GM21526 (cell line): ENCODE results near the gene TOX2.

Experiments used
- ATAC-seq: cut with Tn5 transposase; IDR thresholded peaks from one replicate; pipeline ENCODE4 v1.9.1; 2021; ENCODE audit warnings: moderate library complexity; ENCODE audit not compliant: unreplicated experiment, low FRiP score

Gene TOX2

DNA sequence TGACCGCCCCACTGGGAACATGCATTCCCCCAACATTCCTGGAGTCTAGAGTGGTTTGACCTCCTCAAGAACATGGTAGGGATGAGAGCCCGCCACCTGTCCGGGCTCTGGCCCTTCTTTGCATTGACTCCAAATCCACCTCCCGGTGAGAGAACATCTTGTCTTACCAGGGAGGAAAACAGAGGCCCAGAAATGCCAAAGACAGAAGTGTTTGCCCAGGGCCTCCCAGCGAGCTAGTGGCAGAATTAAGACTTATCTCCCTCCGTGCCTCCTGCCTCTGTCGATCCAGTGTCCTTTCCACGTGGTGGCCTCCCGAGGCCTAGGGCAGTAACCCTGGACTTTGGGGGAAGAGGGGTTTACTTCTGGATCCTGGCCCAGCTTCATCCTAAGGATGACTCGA is 137.5 kb downstream of the TOX2 start:
- no peak for ATAC-seq

DNA sequence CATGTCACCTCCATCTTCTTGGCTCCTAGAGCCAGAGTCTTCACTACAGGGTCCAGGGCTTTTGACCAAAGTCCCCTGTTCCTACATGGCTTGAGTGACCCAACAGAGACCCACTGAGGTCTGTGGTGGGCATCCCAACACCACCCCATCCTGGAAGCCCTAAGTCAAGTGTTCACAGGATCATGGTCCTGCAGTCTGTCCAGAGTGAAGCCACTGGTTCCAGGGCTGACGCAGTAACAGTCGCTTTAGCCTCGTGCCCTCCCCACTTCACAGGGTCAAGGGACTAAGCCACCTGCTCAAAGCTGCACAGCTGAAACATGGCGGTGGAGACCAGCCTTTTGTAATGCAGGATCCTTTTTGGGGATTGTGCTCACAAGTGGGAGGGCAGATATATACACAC is 138.4 kb downstream of the TOX2 start:
- no peak for ATAC-seq

DNA sequence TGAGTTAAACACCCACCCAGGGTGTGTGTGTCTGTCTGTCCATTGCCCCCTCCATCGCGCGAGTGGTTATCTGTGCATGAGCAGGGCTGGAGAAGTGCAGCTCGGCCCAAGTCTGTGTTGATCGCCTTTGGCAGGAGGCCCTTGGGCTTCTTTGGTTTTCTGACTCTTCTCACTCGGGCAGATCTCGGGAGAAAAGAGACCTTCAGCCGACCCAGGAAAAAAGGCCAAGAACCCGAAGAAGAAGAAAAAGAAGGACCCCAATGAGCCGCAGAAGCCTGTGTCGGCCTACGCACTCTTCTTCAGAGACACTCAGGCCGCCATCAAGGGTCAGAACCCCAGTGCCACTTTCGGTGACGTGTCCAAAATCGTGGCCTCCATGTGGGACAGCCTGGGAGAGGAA is 139.5 kb downstream of the TOX2 start:
- no peak for ATAC-seq

DNA sequence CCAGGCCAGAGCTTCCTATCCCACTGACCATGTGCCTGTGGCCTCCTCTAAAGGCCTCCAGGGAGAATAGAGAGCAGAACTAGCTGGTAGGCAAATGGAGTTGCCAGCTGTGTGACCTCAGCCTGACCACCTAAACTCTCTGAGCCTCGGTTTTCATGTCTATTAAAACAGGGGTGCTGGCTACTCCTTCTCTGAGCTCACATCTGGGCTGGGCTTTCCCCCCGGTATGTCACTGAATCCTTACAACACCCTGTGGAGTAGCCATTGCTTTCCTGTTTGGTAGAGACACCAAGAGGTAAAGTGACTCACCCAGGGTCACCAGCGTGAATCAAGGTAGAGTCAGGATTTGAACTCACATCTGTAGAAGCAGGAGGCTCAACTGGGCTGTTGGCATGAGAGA is 140.2 kb downstream of the TOX2 start:
- ATAC-seq, result no peak

DNA sequence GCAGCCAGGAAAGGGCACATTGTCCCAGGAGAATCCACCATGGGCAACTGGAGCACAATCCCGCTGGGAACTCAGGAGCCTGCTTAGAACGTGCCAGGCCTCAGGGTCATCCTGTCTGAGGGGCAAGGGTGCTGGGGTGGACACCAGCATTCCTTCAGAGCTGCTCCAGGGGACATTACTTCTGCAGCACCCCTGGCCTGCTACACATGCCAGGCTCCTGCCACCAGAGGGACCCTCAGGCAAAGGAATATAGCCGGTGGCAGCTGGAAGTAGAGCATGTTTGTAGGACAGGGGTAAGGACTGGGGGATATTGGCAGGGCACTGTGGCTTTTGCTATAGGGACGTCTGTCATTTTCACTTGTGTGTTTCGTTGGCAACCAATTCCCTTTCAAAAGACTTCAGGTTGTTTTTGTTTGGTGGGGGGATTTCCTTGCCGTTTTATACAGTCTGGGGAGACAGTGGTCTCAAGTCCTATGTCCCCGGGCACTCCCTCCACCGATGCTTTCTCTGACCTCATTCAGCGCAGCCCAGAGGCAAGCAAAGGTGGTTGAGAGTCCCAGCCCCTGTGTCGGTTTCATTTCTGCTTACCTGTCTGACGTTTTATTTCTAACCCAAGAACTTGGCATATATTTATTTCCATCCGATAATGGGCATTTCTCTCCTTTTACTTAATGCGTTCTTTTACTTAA is 141.5 kb downstream of the TOX2 start:
- ATAC-seq, result no peak

DNA sequence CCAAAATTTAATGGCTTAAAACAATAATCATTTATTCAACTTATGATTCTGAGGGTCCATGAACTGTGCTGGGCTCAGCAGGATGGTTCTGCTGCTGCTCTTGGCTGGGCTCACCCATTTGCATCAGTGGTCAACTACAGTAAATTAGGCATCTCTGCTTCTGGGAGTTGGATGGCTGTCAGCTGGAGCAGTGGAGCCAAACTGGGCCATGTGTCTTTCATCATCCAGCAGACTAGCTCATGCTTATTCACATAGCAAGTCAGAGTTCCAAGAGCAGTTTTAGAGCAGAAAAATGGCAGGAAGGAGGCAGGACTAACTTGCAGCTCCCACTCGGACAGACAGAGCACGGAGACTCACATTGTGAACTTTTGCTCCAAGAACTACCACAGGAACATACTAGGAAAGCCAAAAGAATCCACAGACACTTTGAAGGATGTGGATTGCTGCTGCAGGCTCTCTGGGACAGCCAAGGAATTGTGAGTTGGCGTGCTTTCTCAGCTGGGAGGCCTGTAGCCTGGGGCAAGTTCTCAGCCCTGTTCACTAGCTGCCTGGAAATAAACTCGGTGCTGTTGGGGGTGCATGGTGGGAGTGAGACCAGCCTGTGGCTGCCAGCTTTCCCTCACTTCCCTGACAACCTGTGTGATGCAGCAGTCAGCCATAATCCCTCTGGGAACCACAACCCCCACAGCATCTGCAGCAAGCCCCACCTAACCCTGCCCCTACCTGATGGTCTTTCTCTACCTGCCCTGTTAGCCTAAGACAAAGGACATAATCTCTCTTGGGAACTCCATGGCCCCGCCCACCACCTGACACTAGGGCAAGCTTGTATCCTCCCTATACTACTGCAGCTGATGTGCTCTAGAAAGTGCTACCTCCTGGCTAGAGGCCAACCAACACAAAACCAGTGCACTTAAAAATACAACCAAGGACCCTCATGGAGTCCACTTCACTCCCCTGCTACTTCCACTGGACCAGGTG is 143.3 kb downstream of the TOX2 start:
- no peak for ATAC-seq

DNA sequence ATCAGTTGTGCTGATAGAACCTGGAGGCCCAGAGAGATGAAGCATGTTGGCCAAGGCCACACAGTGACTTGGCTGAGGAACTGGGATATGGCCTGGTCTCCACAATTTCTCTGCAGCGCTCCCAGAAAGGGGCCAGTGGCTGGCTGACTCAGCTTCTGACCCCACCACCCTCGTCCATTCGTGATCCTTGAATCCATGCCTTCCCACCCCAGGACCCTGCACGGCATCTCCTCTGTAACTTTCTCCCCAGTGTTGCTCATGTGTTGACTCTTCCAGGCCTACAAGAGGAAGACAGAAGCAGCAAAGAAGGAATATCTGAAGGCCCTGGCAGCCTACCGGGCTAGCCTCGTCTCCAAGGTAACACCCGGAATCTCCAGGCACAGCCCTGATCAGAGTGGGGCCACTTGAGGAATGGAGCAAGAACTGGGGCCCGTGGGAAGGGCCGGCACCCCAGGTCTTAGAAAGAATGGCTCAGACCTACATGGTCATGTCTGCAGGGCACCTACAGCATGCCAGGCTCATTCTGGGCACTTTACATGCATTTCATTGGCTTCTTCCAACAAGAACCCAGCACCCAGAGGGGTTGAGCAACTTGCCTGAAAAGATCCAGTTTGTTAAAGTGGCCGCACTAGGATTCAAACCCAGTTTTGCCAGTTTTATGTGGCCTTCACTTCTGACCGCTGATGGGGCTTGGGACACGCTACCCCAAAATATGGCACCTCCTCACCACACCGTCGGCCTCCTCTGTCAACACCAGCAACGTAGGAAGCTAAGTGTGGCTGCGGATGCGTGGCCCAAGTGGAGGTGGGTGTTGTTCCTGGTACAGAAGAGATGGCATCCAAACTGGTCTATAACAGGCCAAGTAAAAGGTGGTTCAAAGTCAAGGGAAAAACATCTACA is 150.1 kb downstream of the TOX2 start:
- no peak for ATAC-seq

DNA sequence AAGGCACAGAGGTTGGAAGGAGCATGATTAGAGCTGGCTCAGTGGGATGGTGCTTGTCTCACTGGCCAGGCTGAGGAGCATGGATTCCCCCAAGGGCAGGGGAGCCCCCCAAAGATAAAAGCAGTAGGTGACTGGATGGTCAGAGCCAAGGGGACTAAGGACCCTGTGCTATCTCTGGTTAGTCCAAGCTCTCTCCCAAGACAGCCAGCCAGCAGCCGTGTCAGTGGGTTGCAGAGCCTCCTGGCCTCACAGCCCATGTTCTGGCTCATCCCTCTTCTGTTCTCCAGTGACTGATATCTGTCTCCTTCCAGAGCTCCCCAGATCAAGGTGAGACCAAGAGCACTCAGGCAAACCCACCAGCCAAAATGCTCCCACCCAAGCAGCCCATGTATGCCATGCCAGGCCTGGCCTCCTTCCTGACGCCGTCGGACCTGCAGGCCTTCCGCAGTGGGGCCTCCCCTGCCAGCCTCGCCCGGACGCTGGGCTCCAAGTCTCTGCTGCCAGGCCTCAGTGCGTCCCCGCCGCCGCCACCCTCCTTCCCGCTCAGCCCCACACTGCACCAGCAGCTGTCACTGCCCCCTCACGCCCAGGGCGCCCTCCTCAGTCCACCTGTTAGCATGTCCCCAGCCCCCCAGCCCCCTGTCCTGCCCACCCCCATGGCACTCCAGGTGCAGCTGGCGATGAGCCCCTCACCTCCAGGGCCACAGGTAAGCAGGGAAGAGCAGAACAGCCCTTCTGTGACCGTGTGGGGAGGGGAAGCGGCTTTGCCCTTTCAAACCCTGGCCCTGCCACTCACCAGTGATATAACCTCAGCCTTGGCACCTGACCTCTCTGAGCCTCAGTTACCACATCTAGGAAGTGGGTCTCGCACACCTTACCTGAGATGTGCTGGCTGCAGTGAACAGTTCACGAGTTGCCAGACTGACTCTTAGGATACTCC is 151.0 kb downstream of the TOX2 start:
- ATAC-seq, result no peak

DNA sequence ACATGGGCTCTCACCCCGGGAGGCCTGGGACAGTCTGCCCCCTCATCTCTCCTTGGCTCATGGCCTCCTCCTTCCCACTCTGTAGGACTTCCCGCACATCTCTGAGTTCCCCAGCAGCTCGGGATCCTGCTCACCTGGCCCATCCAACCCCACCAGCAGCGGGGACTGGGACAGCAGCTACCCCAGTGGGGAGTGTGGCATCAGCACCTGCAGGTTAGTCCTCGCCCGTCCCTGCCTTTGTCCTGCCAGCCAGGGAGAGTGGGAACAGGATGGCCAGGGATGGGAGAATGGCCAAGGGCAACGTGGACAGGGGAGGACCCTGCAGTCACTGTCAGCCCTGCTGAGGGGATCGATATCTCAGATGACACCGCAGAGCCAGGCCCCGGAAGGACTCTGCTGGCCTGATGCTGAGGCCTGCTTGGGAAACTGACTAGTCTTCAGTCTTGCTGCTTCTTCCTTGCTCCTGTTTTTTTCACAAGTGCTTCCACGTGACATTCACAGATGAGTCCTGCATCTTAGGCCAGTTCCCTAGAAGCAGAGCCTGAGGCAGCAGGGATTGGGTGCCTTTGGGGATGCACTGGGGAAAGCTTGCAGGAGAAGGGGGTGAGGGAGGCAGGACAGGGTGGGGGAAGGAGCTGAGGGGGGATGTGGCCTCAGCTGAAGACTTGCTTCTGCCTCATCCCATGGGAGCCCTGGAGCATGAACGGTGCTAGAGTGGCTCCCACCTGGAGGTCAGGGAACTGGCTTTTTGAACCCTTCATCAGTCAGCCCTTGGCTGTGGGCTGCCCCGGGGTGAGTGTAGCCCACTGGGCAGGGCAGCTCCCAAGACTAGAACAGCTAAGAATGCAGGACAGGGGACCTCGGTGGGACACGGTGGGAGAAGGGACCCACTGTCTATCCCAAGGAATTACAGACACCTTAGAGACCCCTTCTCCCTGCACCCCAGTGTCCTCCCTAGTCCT is 152.3 kb downstream of the TOX2 start:
- ATAC-seq, result no peak

DNA sequence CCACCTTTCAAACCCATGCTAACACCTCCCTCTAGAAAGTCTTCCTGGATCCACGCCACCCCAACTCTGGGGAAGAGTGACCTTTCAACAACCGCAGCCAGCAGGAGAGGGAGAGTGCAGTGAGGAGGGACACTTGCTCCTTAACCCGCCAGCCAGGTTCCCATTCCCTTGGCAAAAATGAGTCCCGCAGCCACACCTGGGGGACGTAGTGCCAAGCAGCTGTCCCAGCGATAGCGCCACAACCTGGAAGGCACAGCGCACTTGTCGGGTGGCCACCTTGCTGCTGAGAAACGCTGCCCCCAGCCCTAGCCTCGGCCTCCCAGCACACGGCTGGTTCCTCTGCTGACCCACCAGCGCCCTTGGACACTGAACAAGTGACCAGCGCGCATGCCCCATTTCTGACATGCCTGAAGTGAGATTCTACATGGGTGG is 153.0 kb downstream of the TOX2 start:
- no peak for ATAC-seq

DNA sequence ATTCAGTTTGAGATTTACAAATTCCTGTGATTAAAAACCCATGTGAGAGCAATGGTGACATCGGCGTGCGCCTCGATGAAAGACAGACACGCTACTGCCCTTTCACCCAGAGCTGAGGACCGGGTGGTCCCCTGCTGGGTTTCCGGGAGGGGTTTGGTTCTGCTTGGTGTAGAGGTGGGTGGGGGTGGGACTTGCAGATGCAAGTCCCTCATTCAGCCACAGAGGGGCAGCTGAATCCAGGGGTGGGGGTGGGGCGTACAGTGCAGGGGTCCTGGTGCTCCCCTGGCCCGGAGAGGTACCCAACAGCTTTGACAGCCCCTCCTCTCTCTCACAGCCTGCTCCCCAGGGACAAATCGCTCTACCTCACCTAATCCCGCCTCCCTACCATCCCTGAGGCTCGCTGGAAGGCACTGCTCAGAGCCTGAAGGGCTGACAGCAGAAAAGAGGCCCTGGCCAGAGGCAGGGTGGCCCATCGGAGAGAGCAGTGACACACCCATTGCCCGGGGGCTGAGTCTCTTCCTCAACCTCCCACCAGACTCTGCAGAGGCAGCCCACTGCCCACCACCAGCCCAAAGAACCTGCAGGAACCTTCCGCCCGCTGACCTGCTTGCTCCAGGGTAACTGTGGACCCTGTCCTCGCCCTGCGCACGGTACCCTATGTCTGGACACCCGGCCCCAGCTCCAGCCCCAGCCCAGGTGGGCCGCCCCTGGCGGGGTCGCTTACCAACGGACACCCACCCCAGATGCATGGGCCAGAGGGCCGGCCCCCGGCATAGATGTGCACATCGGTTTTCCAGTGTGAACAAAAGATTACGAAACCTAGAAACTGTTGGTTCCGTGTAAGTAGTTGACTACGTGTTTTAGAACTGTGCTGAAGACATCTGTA is 153.9 kb downstream of the TOX2 start:
- ATAC-seq, result no peak

DNA sequence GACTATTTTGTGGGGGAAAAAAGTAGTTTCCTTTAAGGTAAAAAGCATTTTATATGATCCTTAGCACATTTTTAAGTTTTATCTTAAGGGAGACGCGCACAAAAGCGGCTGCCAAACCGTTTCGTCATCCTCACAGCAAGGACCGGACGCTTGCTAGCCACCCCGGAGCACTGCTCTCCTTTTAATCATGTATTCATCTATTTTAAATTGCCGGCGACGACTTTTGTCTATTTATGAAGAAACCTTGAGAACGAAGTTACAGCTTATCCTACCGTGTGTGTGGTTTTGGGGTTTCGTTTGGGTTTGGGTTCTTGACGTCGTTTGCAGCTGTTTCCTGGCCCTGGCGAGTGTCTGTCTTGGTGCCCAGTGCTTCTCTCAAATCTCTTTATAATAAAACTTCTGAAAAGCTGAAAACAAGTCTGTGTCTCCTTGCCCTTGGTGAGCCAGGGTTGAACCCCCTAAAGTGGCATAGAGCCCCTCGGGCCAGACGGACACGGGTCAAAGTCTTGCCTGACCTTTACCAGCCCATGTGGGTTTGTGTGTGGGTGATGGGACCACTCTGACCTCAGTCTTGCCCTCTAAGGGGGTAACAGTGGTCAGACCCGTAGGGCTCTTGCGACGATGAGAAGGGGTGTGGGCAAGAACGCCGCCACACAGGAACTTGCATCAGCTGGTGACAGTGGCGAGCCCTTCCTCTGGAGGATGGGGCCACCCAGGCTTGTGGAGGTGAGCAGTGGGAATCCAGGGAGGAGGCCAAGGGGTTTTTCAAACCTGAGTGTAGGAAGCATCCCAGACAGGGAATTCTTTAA is 154.8 kb downstream of the TOX2 start:
- no peak for ATAC-seq

DNA sequence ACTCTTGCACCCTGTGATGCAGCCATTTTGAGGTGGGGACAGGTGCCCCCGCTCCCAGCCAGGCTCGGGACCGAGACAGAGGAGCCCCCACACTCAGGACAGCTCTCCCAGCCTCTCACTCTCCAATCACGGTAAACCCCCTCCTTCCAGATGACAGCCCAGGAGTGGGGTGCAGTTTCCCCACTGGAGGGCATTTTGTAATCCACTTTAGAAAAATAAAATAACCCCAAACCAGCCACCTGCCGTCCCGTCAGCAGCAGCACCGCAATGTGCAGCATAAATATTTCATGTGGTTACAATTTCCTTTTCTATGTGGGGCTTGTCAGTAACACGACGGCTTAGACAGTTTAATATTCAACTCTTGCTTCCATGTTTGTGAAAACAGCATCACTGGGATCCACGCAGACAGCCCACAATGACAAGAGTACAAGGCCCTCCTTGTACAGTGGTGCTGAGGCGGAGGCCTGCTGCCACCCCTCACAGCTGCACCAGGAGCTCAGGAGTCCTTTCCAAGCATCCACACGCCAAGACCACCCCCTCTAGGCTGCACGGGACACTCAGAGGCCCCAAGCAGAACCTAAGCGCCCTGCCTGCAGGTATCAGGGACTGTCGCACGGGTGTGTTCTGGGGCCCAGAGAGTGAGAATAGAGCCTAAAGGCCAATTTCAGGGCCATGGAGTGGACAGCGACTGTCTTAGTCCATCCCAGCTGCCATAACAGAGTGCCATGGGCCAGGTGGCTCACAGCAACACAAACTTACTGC is 155.7 kb downstream of the TOX2 start:
- ATAC-seq, result no peak

DNA sequence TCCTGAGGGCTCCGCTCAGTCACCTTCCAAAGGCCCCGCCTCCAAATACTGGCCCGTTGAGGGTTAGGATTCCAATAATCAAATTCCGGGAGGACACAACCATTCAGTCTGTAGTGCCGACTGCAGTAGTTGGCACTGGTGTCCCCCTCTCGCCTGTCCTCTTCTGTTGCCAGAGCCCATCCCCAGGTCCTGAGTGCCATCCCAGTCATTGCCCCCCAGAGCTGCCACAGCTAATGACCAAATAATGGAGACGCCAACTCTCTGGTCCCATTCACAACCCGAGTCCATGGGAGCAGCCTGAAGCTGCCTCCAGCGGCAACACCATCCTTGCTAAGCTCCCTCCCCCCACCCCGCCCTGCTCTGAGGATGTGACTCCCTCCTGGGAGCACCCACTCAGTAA is 156.4 kb downstream of the TOX2 start:
- no peak for ATAC-seq

DNA sequence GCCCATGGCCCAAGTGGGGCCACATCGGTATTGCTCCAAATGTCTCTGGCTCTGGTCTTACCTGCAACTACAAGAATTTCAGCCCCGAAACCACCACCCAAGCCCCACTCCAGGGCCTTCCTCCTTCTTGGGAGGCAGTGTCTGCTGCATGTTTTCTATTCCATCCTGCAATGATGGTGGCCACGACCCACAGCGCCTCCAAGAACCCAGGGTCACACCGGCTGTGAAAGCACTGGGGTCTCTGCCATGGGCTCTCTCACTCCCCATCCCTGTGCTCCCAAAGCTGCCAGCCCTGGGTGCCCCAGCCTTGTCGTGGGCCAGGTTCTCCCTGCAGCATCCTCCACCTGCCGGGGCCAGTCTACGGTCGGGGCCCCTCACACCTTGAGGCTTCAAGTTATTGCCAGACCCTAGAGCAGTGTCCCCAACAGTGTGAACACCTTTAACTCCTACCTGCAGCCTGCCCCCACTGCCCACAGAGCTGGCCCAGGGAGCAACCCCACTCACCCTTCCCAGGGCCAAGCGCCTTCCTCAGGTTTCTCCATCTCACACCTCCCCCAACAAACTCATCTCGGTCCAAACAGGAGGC is 157.0 kb downstream of the TOX2 start:
- ATAC-seq, result no peak

DNA sequence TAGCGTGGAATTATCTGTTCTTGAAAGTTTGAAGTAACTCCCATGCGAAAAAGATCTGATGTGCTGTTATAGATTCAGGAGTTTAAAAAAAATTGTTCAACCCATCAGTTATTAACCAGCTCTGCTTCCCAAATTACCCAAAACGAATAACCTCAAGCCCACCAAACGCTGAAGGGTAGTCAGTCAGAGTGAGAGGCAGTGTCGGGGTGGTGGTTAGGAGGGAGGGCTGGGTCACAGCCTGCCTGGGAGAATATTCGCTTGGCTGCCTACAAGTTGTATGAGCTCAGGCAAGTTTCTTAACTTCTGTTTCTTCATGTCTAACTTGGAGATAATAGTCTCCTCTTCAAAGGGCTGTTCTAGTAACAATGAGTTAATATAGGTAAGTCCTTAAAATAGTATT is 157.7 kb downstream of the TOX2 start:
- no peak for ATAC-seq
